Peyer's patch (tissue), 4 donors: ENCODE results near the gene RNF222.

Experiments
- POLR2A ChIP-seq, 2 donors: fragments of 450-650 bp; IDR thresholded peaks; one replicate each; pipeline ENCODE4 v1.5.1; 2017; ENCODE audit warnings: antibody characterized with exemption in 2 of 2, mild to moderate bottlenecking in 2 of 2, moderate library complexity in 2 of 2
- TF ChIP-seq, protein P1 (sequence below), 6 experiments: fragments of 450-650 bp in 4 of 6; fragments of 200-600 bp in 2 of 6; sonication (generic) in 1 of 6; IDR thresholded peaks; one replicate each; pipeline ENCODE4 v1.5.1; 2017 to 2019; ENCODE audit warnings: antibody characterized with exemption in 6 of 6, mild to moderate bottlenecking in 3 of 6, moderate library complexity in 1 of 6

DNA sequence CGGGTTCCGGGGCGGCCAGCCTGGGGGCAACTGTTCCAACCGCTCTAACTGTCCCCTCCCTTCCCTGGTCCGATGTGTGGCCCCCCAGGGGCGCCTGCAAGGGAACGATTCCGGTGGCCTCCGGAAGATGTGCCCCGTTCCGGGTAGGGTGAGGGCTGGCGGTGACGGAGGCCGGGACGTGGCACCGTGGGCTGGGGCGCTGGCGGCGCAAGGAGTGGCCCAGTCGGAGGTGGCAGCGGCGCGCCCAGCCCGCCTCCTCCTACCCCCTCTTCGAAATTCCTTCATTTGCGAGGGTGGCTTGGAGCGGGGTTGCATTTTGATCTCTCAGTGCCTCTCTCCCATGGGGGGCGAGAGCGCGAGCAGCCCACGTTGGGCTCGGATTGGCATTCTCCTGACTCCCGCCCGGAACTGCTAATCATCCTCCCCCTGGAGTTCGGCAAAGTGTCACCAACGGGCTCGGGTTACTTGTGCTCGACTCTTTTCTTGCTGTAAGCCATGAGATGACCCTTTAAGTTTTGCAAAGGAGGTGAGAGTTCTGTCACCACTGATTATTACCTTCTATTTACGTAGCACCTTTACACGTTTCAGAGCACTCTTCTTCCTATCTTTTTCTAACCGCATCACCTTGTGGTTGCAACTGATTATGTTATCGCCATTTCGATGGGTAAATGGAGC, 38.7 kb upstream of the RNF222 start:
- TF ChIP-seq, protein P1, sequence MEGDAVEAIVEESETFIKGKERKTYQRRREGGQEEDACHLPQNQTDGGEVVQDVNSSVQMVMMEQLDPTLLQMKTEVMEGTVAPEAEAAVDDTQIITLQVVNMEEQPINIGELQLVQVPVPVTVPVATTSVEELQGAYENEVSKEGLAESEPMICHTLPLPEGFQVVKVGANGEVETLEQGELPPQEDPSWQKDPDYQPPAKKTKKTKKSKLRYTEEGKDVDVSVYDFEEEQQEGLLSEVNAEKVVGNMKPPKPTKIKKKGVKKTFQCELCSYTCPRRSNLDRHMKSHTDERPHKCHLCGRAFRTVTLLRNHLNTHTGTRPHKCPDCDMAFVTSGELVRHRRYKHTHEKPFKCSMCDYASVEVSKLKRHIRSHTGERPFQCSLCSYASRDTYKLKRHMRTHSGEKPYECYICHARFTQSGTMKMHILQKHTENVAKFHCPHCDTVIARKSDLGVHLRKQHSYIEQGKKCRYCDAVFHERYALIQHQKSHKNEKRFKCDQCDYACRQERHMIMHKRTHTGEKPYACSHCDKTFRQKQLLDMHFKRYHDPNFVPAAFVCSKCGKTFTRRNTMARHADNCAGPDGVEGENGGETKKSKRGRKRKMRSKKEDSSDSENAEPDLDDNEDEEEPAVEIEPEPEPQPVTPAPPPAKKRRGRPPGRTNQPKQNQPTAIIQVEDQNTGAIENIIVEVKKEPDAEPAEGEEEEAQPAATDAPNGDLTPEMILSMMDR (IDR thresholded peaks at IDR 0.05): peak in 3 of 6 experiments; percentile 21 to 52 (median 43)
- TF ChIP-seq POLR2A (IDR thresholded peaks at IDR 0.05): no peak
